CD14-positive monocyte (primary cell): Measurements from ENCODE around the gene PDE8A. TPM values are rescaled to one million over a fixed set of nuclear protein-coding genes. Genes with fewer than 3 reads are reported as not detected.

Experiments
- DNase-seq, 3 donors: peaks; one replicate each; pipeline ENCODE4 v3.0.0-alpha.2; 2011 to 2022
- H2AFZ ChIP-seq: 2 replicates; pipeline ENCODE4 v1.6.0; 2012; ENCODE audit warnings: mild to moderate bottlenecking, low read depth, low read length, inconsistent platforms; ENCODE audit not compliant: insufficient read depth, poor library complexity, severe bottlenecking
- H3K27ac ChIP-seq, 2 donors: 1 replicate in 1 of 2; 2 replicates in 1 of 2; pipeline ENCODE4 v1.5.1; 2012 to 2013; ENCODE audit warnings: low read length in 2 of 2, control low read depth in 1 of 2, inconsistent platforms in 1 of 2, low read depth in 1 of 2, mild to moderate bottlenecking in 1 of 2
- H3K27me3 ChIP-seq, 2 donors: one replicate each; pipeline versions ENCODE4 v1.6.0 to v1.6.1; 2011 to 2013; ENCODE audit warnings: low read length in 2 of 2; ENCODE audit not compliant: control insufficient read depth in 2 of 2, insufficient read depth in 2 of 2
- H3K36me3 ChIP-seq, 2 donors: replicated peaks in 1 of 2; 1 replicate in 1 of 2; 2 replicates in 1 of 2; pipeline versions ENCODE4 v1.5.1 to v1.6.1; 2012 to 2013; ENCODE audit warnings: low read length in 2 of 2, control low read depth in 1 of 2, inconsistent platforms in 1 of 2, mild to moderate bottlenecking in 1 of 2; ENCODE audit not compliant: insufficient read depth in 2 of 2, control insufficient read depth in 1 of 2
- H3K4me1 ChIP-seq, 2 donors: 1 replicate in 1 of 2; 2 replicates in 1 of 2; pipeline versions ENCODE4 v1.5.1 to v1.6.1; 2012 to 2013; ENCODE audit warnings: low read length in 2 of 2, control low read depth in 1 of 2, inconsistent platforms in 1 of 2, mild to moderate bottlenecking in 1 of 2, moderate library complexity in 1 of 2; ENCODE audit not compliant: insufficient read depth in 2 of 2, control insufficient read depth in 1 of 2
- H3K4me2 ChIP-seq: replicated peaks from 2 replicates; pipeline ENCODE3; 2012; ENCODE audit warnings: low read length, moderate library complexity, mild to moderate bottlenecking; ENCODE audit not compliant: poor library complexity, severe bottlenecking; ENCODE audit errors: extremely low read depth
- H3K4me3 ChIP-seq, 3 experiments: fragments of 200-600 bp in 1 of 3; sonication (generic) in 1 of 3; replicated peaks in 1 of 3; 1 replicate in 2 of 3; 2 replicates in 1 of 3; pipeline ENCODE4 v1.5.1; 2011 to 2013; ENCODE audit warnings: low read length in 3 of 3, mild to moderate bottlenecking in 3 of 3, control low read depth in 2 of 3, low read depth in 2 of 3, inconsistent platforms in 1 of 3, moderate library complexity in 1 of 3
- H3K79me2 ChIP-seq: 2 replicates; pipeline ENCODE4 v1.6.0; 2012; ENCODE audit warnings: mild to moderate bottlenecking, control low read depth, inconsistent platforms, low read length, moderate library complexity; ENCODE audit not compliant: insufficient read depth
- H3K9ac ChIP-seq: 2 replicates; pipeline ENCODE4 v1.6.0; 2017; ENCODE audit warnings: low read length, mild to moderate bottlenecking; ENCODE audit not compliant: insufficient read depth, poor library complexity, severe bottlenecking
- H3K9me3 ChIP-seq, 2 donors: replicated peaks in 1 of 2; 1 replicate in 1 of 2; 2 replicates in 1 of 2; pipeline versions ENCODE4 v1.5.1 to v1.6.1; 2012 to 2013; ENCODE audit warnings: low read length in 2 of 2, control low read depth in 1 of 2; ENCODE audit not compliant: control insufficient read depth in 1 of 2, insufficient read depth in 1 of 2
- H4K20me1 ChIP-seq: 2 replicates; pipeline ENCODE4 v1.6.0; 2012; ENCODE audit warnings: mild to moderate bottlenecking, low read length, control low read depth, moderate library complexity; ENCODE audit not compliant: insufficient read depth
- H3K27ac Mint-ChIP-seq, 7 donors: one replicate each; pipeline ENCODE4 v1.8.0; 2020; ENCODE audit warnings: mild to moderate bottlenecking in 7 of 7, mixed read lengths in 7 of 7, moderate library complexity in 6 of 7, inconsistent platforms in 2 of 7
- H3K27me3 Mint-ChIP-seq, 3 donors: one replicate each; pipeline ENCODE4 v1.8.0; 2021 to 2022; ENCODE audit warnings: low read depth in 3 of 3, mild to moderate bottlenecking in 3 of 3, mixed read lengths in 3 of 3, moderate library complexity in 3 of 3, inconsistent platforms in 1 of 3
- H3K36me3 Mint-ChIP-seq, 2 donors: one replicate each; pipeline ENCODE4 v1.8.0; 2020; ENCODE audit warnings: mixed read lengths in 2 of 2, inconsistent platforms in 1 of 2, mild to moderate bottlenecking in 1 of 2
- H3K4me1 Mint-ChIP-seq: one replicate; pipeline ENCODE4 v1.8.0; 2020; ENCODE audit warnings: mild to moderate bottlenecking, mixed read lengths
- H3K4me3 Mint-ChIP-seq, 2 donors: one replicate each; pipeline ENCODE4 v1.8.0; 2020; ENCODE audit warnings: mild to moderate bottlenecking in 2 of 2, mixed read lengths in 2 of 2, moderate library complexity in 1 of 2
- H3K9me3 Mint-ChIP-seq, 7 donors: one replicate each; pipeline ENCODE4 v1.8.0; 2020 to 2022; ENCODE audit warnings: mixed read lengths in 7 of 7, mild to moderate bottlenecking in 6 of 7, moderate library complexity in 6 of 7, inconsistent platforms in 2 of 7
- WGBS: methylation state at CpG from one replicate; pipeline ENCODE4 v1.1.5; 2013; ENCODE audit warnings: missing lambda C conversion rate; ENCODE audit not compliant: insufficient coverage; 5-methylcytosine and 5-hydroxymethylcytosine counted together
- intact Hi-C, 2 donors: fragments of 100-400 bp; cut with micrococcal nuclease; formaldehyde crosslinking; loops; one replicate each; pipeline versions ENCODE4 v1.15.0 to v1.15.1; 2023
- polyA plus RNA-seq, 3 donors: library from polyadenylated mRNA; depleted of rRNA in 1 of 3; unstranded in 2 of 3; stranded (reverse) in 1 of 3; fragments of 300-500 nt in 2 of 3; fragments of >200 nt in 1 of 3; fragmentation: Illumina TruSeq in 2 of 3; gene quantifications; 1 replicate in 2 of 3; 2 replicates in 1 of 3; pipeline ENCODE4 v1.2.3, GENCODE V29; 2012 to 2021
- TF ChIP-seq, protein P1 (sequence below): fragments of 200-600 bp; IDR thresholded peaks from one replicate; pipeline ENCODE4 v1.8.0; 2022; ENCODE audit warnings: antibody characterized with exemption, mild to moderate bottlenecking

Gene PDE8A
- polyA plus RNA-seq, 3 donors, result 2.8 to 33.4 (median 4.9) TPM

DNA sequence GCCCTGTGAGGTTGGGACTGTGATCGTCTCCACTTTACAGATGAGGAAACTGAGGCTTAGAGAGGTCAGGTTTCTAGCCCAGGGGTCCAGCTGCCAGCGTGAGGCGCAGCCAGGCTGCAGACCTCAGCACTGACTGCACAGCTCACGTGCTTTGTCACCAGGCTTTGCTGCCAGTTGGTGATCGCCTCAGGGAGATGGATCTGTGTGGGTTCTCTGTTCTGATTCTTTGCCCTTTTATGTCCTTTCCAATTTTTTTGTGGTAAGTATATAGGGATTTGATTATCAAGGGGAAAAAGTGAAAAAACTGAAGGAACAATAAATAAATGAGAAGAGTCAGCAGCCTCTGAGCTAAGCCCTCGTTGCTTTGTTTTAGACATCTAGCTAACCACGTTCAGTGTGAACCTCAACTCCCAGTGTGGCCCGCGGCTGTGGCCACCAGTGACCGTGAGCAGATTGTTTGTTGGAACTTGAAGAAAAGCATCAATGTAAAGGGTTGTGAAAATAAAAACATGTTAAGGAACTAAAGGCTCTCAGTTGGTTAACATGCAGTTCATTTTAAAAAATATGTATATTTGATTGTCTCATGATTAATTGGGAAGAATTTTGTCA, 117.6 kb downstream of the PDE8A start:
- no peak overlapping the region for H3K4me3 Mint-ChIP-seq
- H3K27me3 Mint-ChIP-seq, result no peaks in the 10 kb centered on the region
- intact Hi-C loops, result no loop called here

DNA sequence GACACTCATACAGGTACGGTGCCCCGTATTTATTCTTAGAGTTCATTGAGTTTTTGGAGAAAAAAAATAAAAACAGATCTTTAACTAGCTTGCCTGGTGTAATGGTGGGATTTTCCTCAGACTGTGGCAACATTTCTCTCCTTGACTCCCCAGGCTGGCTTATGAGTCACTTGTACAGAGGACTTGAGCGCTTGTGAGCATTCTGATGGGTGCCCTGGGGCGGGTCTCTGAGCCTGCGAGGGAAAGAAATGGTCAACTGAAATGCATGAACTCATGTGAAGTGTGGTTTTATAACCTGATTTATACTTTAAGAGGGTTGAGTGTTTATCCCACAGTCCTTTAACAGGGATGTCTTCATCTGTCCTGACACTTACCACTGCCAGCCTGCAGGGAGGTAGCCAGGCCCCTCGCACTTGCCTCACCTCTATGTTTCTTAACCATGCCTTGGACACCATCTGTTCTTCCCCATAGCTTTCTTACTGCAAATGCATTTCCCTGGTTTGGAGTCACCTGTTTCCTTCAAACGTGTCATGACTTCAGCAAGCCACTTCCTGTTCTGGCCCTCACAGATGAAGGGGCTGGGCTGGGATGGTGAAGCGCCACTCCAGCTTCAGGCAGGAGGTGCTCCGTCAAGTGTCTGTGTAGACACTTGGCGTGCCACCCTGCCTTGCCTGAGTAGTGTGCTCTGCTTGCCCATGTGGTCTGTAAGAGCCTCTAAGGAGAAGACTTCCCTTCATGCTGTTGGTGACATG, 118.7 kb downstream of the PDE8A start:
- Histone ChIP-seq H2AFZ (no peak overlapping the region), H3K4me1 (no peaks in the 10 kb centered on the region), H3K9me3 (no peaks in the 10 kb centered on the region), H3K36me3 (peaks cover 7 to 49% of the 10 kb centered on the region in 2 donors), H3K27me3 (no peaks in the 10 kb centered on the region), H3K79me2 (no peaks in the 10 kb centered on the region), H3K4me3 (no peak overlapping the region), H3K27ac (no peak overlapping the region), H3K9ac (no peak overlapping the region), H4K20me1 (no peaks in the 10 kb centered on the region), H3K4me2 (no peak overlapping the region)
- no peak overlapping the region for H3K4me3 Mint-ChIP-seq
- H3K9me3 Mint-ChIP-seq, result no peaks in the 10 kb centered on the region
- no peaks in the 10 kb centered on the region for H3K27me3 Mint-ChIP-seq
- H3K27ac Mint-ChIP-seq, result no peak overlapping the region
- no peaks in the 10 kb centered on the region for H3K4me1 Mint-ChIP-seq
- DNase-seq, result peak in 1 of 3 donors; percentile 14
- intact Hi-C loops, result no loop called here
- peaks cover 10 to 12% of the 10 kb centered on the region in 2 donors for H3K36me3 Mint-ChIP-seq
- WGBS, result 38% methylated on average over 4 of the region's 10 CpGs
- TF ChIP-seq, protein P1, sequence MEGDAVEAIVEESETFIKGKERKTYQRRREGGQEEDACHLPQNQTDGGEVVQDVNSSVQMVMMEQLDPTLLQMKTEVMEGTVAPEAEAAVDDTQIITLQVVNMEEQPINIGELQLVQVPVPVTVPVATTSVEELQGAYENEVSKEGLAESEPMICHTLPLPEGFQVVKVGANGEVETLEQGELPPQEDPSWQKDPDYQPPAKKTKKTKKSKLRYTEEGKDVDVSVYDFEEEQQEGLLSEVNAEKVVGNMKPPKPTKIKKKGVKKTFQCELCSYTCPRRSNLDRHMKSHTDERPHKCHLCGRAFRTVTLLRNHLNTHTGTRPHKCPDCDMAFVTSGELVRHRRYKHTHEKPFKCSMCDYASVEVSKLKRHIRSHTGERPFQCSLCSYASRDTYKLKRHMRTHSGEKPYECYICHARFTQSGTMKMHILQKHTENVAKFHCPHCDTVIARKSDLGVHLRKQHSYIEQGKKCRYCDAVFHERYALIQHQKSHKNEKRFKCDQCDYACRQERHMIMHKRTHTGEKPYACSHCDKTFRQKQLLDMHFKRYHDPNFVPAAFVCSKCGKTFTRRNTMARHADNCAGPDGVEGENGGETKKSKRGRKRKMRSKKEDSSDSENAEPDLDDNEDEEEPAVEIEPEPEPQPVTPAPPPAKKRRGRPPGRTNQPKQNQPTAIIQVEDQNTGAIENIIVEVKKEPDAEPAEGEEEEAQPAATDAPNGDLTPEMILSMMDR, result no peak

More for the DNA sequence above, 117.6 kb downstream of the PDE8A start:
- no peak overlapping the region for H3K27ac Mint-ChIP-seq
- no peak overlapping the region for H2AFZ ChIP-seq
- H3K4me1 ChIP-seq, result no peaks in the 10 kb centered on the region
- peaks cover 7 to 57% of the 10 kb centered on the region in 2 donors for H3K36me3 ChIP-seq
- no peaks in the 10 kb centered on the region for H3K9me3 Mint-ChIP-seq
- no peak overlapping the region for H3K4me2 ChIP-seq
- DNase-seq, result no peak
- 99% methylated on average over 7 of the region's 10 CpGs for WGBS
- no peaks in the 10 kb centered on the region for H3K27me3 ChIP-seq
- TF ChIP-seq, protein P1, result no peak
- no peak overlapping the region for H3K9ac ChIP-seq
- no peaks in the 10 kb centered on the region for H3K79me2 ChIP-seq
- H3K36me3 Mint-ChIP-seq, result peaks cover 17 to 18% of the 10 kb centered on the region in 2 donors
- no peaks in the 10 kb centered on the region for H3K4me1 Mint-ChIP-seq
- H3K9me3 ChIP-seq, result no peaks in the 10 kb centered on the region
- H3K4me3 ChIP-seq, result no peak overlapping the region
- no peak overlapping the region for H3K27ac ChIP-seq
- no peaks in the 10 kb centered on the region for H4K20me1 ChIP-seq
